ENCODE data around the gene SLC22A15. TPM values are rescaled to one million over a fixed set of nuclear protein-coding genes. Genes with fewer than 3 reads are reported as not detected.

Gene SLC22A15
- total RNA-seq, 2 donors from 2014 or later: 1.1 to 1.2 TPM

- intact Hi-C loops (cut with DNase I): no loop called here
- no peak overlapping the region for H3K27ac ChIP-seq
- H3K27me3 ChIP-seq: no peaks in the 10 kb centered on the region
- TF ChIP-seq CTCF (IDR thresholded peaks at IDR 0.05): no peak
- no peak overlapping the region for H3K4me3 ChIP-seq
- no peak overlapping the region for H3K9ac ChIP-seq (ENCODE audit: low read depth in 2 of 2, low read length in 2 of 2)
- H3K4me1 ChIP-seq: no peaks in the 10 kb centered on the region
- DNase-seq: no peak
- H3K9me3 ChIP-seq: no peaks in the 10 kb centered on the region
- H3K36me3 ChIP-seq: no peaks in the 10 kb centered on the region
These were observed 25.6 kb downstream of the SLC22A15 start for GRCh38 chr1:116001739-116002487.

GRCh38 chr1:116002781-116003420 lies 26.6 kb downstream of the SLC22A15 start:
- Histone ChIP-seq H3K4me1 (no peaks in the 10 kb centered on the region), H3K27ac (no peak overlapping the region), H3K4me3 (no peak overlapping the region), H3K27me3 (no peaks in the 10 kb centered on the region), H3K9me3 (no peaks in the 10 kb centered on the region), H3K36me3 (no peaks in the 10 kb centered on the region), H3K9ac (ENCODE audit: low read depth in 2 of 2, low read length in 2 of 2) (no peak overlapping the region)
- no peak for TF ChIP-seq CTCF (IDR thresholded peaks at IDR 0.05)
- intact Hi-C loops (cut with DNase I): no loop called here
- DNase-seq: no peak

- no peak overlapping the region for H3K4me3 ChIP-seq
- no peaks in the 10 kb centered on the region for H3K36me3 ChIP-seq
- no peak for TF ChIP-seq CTCF (IDR thresholded peaks at IDR 0.05)
- H3K4me1 ChIP-seq: no peaks in the 10 kb centered on the region
- intact Hi-C loops (cut with DNase I): no loop called here
- no peaks in the 10 kb centered on the region for H3K27me3 ChIP-seq
- no peak overlapping the region for H3K9ac ChIP-seq (ENCODE audit: low read depth in 2 of 2, low read length in 2 of 2)
- no peak overlapping the region for H3K27ac ChIP-seq
- H3K9me3 ChIP-seq: no peaks in the 10 kb centered on the region
- no peak for DNase-seq
These were observed 27.5 kb downstream of the SLC22A15 start for GRCh38 chr1:116003823-116004222.

GRCh38 chr1:116006486-116006964 lies 30.2 kb downstream of the SLC22A15 start:
- TF ChIP-seq CTCF (IDR thresholded peaks at IDR 0.05): no peak
- no peak overlapping the region for H3K4me3 ChIP-seq
- H3K27ac ChIP-seq: no peak overlapping the region

GRCh38 chr1:116008656-116009390 lies 32.5 kb downstream of the SLC22A15 start:
- no peak overlapping the region for H3K9ac ChIP-seq (ENCODE audit: low read depth in 2 of 2, low read length in 2 of 2)
- no peak for DNase-seq
- H3K4me3 ChIP-seq: no peak overlapping the region
- H3K27ac ChIP-seq: no peak overlapping the region
- intact Hi-C loops (cut with DNase I): no loop called here
- H3K4me1 ChIP-seq: no peaks in the 10 kb centered on the region
- no peak for TF ChIP-seq CTCF (IDR thresholded peaks at IDR 0.05)
- H3K36me3 ChIP-seq: no peaks in the 10 kb centered on the region
- H3K9me3 ChIP-seq: no peaks in the 10 kb centered on the region
- H3K27me3 ChIP-seq: no peaks in the 10 kb centered on the region

More at GRCh38 chr1:116006486-116006964, 30.2 kb downstream of the SLC22A15 start:
- Histone ChIP-seq H3K4me1 (no peaks in the 10 kb centered on the region), H3K36me3 (no peaks in the 10 kb centered on the region), H3K9ac (ENCODE audit: low read depth in 2 of 2, low read length in 2 of 2) (no peak overlapping the region), H3K27me3 (no peaks in the 10 kb centered on the region), H3K9me3 (no peaks in the 10 kb centered on the region)
- no peak for DNase-seq
- intact Hi-C loops (cut with DNase I): no loop called here
